ENCODE results near the gene EPHB2. TPM values are rescaled to one million over a fixed set of nuclear protein-coding genes. Genes with fewer than 3 reads are reported as not detected.

EPHB2 gene
- total and polyA plus RNA-seq, 2 donors (not counting 3 experiments of a cell fraction or from before 2014, with no cell fraction given), result 50.8 to 69.1 TPM

DNA sequence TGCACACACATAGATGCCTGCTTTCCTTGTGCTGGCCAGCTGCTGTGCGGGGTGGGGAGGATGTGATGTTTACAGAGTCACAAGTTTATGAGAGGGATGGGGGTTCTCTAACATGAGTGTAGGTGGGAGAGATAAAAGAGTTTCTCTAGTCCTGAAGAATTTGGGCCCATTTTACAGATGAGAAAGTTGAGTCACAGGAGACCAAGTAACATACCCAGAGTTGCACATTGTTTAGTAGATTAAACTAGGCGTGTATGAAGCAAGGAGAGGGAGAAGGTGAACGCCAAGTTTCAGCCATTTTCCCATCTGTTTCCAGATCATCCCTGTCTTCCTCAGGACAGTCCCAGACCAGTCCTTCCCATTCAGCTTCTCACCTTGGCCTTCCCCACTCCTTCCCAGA, 126.7 kb downstream of the EPHB2 start:
- H3K27me3 ChIP-seq (ENCODE audit: control insufficient read depth in 2 of 2, insufficient read depth in 2 of 2, low read length in 2 of 2), result no peaks in the 10 kb centered on the region
- no peak overlapping the region for H3K27ac ChIP-seq (ENCODE audit: insufficient read depth, low read depth, low read length)
- FAIRE-seq, result no peak
- ChIA-PET CTCF (interaction anchor here (1.4 kb wide), 1 partner anchor 133 kb away, joined by 9 read pairs; no protein-coding TSS in a partner anchor), POLR2A (no interaction called here)
- no peak overlapping the region for H3K4me2 ChIP-seq (ENCODE audit: insufficient read depth, low read length)
- intact Hi-C loops (cut with micrococcal nuclease) (no loop called here), dilution Hi-C loops (cut with MboI; ENCODE audit: extremely low pct_ligation_motif_present, low sequenced_read_pairs) (no loop called here)
- peaks cover 5% of the 10 kb centered on the region for H3K4me1 ChIP-seq (ENCODE audit: control insufficient read depth, extremely low read depth, insufficient read depth, low read length)
- H3K9me1 ChIP-seq (replicated peaks; ENCODE audit: control insufficient read depth, extremely low read depth, insufficient read depth, low read length), result no peaks in the 10 kb centered on the region
- BruUV-seq (replicated peaks), result no TSS peak
- H3K9me3 ChIP-seq (replicated peaks; ENCODE audit: control insufficient read depth, insufficient read depth, low read length), result no peaks in the 10 kb centered on the region
- no peaks in the 10 kb centered on the region for H4K20me1 ChIP-seq (replicated peaks; ENCODE audit: control insufficient read depth, extremely low read depth, insufficient read depth, low read length)
- H3K36me3 ChIP-seq (ENCODE audit: control insufficient read depth in 2 of 2, extremely low read depth in 1 of 2, insufficient read depth in 2 of 2, low read length in 2 of 2), result no peaks in the 10 kb centered on the region
- H3K79me2 ChIP-seq (ENCODE audit: control insufficient read depth, insufficient read depth, low read length), result no peaks in the 10 kb centered on the region
- TF ChIP-seq POLR2A (IDR thresholded peaks at IDR 0.05; ENCODE audit: low read depth, low read length) (no peak), MYC (IDR thresholded peaks at IDR 0.05; ENCODE audit: low read depth, low read length) (no peak), GATA2 (IDR thresholded peaks at IDR 0.05; ENCODE audit: insufficient read depth, insufficient read length, low read depth, low read length) (no peak), JUN (IDR thresholded peaks at IDR 0.05; ENCODE audit: borderline replicate concordance, insufficient read depth, insufficient read length, low read depth) (no peak), EZH2 (IDR thresholded peaks at IDR 0.05; ENCODE audit: borderline replicate concordance, low read depth, low read length, severe bottlenecking) (no peak), POLR2AphosphoS5 (IDR thresholded peaks at IDR 0.05; ENCODE audit: insufficient read depth, low read depth, low read length) (no peak), FOS (IDR thresholded peaks at IDR 0.05; ENCODE audit: borderline replicate concordance, insufficient read depth, low read length) (no peak)
- TF ChIP-seq, protein P1, sequence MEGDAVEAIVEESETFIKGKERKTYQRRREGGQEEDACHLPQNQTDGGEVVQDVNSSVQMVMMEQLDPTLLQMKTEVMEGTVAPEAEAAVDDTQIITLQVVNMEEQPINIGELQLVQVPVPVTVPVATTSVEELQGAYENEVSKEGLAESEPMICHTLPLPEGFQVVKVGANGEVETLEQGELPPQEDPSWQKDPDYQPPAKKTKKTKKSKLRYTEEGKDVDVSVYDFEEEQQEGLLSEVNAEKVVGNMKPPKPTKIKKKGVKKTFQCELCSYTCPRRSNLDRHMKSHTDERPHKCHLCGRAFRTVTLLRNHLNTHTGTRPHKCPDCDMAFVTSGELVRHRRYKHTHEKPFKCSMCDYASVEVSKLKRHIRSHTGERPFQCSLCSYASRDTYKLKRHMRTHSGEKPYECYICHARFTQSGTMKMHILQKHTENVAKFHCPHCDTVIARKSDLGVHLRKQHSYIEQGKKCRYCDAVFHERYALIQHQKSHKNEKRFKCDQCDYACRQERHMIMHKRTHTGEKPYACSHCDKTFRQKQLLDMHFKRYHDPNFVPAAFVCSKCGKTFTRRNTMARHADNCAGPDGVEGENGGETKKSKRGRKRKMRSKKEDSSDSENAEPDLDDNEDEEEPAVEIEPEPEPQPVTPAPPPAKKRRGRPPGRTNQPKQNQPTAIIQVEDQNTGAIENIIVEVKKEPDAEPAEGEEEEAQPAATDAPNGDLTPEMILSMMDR (IDR thresholded peaks at IDR 0.05; ENCODE audit: extremely low read depth in 1 of 2, insufficient read depth in 1 of 2, low read depth in 1 of 2, low read length in 2 of 2), result no peak
- TF ChIP-seq, protein P2, sequence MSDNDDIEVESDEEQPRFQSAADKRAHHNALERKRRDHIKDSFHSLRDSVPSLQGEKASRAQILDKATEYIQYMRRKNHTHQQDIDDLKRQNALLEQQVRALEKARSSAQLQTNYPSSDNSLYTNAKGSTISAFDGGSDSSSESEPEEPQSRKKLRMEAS (IDR thresholded peaks at IDR 0.05; ENCODE audit: insufficient read depth, insufficient read length), result no peak
- no peak for DNase-seq (ENCODE audit: low read depth, low spot score)
- H3K4me3 ChIP-seq (replicated peaks in 1 of 3; ENCODE audit: insufficient read depth in 1 of 3, low read depth in 1 of 3, low read length in 3 of 3), result no peak overlapping the region
- no peak overlapping the region for H2AFZ ChIP-seq (ENCODE audit: low read depth, low read length)
- no peak overlapping the region for H3K9ac ChIP-seq (replicated peaks; ENCODE audit: extremely low read depth, insufficient read depth, low read length)
